Stimulated activated CD8-positive, alpha-beta memory T cell treated with anti-CD3 and anti-CD28 coated beads, Interleukin-2, amount 100 ng/mL, for 48 hours (primary cell): ENCODE data around the gene TTYH1.
"Not testable (repeated sequence)": the region's sequence is repeated elsewhere in the genome, so short reads cannot be mapped to it uniquely, and the experiment has no call there.

Experiments used
- DNase-seq, 2 donors: peaks; one replicate each; pipeline ENCODE4 v3.0.0-alpha.2; 2020; ENCODE audit warnings: low read depth in 2 of 2

TTYH1 gene

GRCh38 chr19:54460230-54461005 is 45.2 kb downstream of the TTYH1 start:
- DNase-seq: no peak

DNA sequence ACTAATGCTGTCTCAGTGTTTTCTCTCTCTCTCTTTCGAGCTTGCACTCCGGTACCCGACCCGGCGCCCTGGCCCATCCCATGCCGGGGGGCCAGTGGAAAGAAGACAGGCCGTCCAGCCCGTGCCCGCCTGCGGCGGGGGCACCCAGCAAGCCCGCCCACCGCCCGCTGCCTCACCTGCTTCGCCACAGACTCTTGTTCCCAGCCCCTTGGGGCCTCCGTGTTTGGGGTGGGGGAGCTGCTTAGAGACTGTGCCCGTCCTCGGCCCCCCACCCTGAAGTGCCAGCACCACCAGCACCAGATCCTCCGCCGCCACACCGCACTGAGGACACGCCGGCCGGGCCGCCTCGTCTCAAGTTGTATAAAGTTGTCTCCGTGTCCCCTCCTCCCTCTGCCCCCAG is 45.9 kb downstream of the TTYH1 start:
- DNase-seq: no peak

- no peak for DNase-seq
Observed at GRCh38 chr19:54461613-54462012, 46.3 kb downstream of the TTYH1 start.

- DNase-seq: no peak
Observed at GRCh38 chr19:54462047-54462654, 46.9 kb downstream of the TTYH1 start.

DNA sequence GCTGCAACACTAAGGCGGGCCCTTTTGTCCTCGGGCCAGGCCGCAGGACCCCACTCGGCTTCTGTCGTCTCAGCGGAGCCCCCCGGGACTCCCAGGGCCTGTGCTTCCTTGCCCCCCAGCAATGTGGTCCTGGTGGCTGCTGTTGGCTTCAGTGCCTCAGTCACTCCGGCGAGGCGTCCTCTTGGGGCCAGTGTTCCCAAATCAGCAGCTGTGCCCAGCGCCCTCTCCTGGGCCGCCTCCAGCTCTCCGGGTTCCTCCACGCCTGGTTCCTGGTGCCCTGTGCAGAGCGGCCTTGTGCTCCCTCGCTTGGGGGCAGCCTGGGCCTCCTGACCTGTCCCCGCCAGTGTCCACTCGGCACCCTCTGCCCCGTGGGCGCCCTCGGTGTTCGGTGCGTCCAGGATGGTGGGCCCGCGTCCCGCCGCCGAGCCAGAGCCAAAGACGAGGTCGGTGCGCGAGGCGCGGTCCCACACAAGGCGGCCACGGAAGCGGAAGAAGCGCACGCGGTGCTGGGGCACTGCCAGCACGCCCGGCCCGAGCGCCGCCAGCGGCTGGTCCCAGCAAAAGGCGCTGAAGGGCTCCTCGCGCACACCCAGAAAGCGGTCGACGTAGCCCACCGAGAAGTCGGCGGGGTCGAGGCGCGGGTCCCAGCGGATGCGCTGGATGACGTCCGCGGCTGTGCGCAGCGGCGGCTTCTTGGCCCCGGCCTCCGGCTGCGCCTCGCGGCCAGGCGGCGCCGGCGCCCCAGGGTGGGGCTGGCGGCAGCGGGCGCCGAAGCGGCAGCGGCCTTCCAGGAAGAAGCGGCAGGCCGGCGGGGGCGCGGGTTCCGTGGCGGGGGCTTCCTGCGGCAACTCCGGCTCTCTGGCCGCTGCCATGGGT is 47.6 kb downstream of the TTYH1 start:
- DNase-seq: peak; percentile 37 to 48

- DNase-seq: peak; percentile 94 to 96
Observed at GRCh38 chr19:54463531-54464043, 48.3 kb downstream of the TTYH1 start, which contains the start of gene LENG9. Gene LENG9 (minus strand): TSS chr19:54463778. CDS start chr19:54463526, 252 bp downstream.

DNA sequence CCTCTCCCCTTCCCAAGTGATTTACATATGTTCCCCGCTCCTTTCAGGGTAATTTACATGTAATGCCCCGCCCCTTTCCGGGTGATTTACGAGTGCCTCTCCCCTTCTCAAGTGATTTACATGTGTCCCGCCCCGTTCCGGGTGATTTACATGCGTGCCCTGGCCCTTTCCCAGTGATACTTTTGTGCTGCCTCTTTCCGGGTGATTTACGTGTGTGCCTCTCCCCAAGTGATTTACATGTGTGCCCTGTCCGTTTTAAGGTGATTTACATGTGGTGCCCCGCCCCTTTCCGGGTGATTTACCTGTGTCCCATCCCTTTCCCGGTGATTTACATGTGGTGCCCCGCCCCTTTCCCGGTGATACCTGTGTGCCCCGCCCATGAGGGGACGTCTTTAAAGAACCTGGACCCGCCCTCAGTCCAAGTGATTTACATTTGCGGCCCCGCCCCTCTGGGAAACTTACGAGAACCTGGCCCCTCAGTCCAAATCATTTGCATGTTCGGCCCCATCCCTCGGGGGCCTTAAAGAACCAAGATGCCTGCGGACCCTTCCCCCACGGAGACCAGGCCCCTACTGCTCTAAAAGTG is 48.9 kb downstream of the TTYH1 start:
- peak; percentile 68 to 92 for DNase-seq

GRCh38 chr19:54464630-54465425 is 49.6 kb downstream of the TTYH1 start:
- DNase-seq: peak; percentile 77 to 81

DNA sequence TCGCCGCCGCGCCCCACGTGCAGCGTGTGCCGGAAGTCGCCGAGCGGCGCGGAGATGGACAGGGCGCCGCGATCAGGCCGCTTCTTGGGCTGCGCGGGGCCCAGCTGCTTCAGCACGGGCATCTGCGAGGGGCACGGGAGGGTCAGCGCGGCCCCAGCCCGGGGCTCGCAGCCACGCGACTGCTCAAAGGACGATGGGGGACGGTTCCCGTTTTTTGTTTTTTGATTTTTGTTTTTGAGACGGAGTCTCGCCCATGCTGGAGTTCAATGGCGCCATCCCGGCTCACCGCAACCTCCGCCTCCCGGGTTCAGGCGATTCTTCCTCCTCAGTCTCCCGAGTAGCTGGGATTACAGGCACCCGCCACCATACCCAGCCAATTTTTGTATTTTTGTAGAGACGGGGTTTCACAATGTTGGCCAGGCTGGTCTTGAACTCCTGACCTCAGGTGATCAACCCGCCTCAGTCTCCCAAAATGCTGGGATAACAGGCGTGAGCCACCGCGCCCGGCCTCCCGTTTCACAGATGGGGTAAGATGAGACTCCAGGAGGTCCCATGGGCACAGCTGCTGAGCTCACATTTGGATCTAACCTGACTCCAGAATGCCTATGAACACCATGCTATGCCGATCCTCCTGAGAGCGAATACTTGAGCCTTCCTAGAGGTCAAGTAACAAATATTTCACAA is 50.3 kb downstream of the TTYH1 start:
- no peak for DNase-seq

GRCh38 chr19:54466110-54466480 is 50.8 kb downstream of the TTYH1 start:
- DNase-seq: not testable (repeated sequence)

- no peak for DNase-seq
Observed at GRCh38 chr19:54469496-54469934, 54.3 kb downstream of the TTYH1 start.

- no peak for DNase-seq
Observed at GRCh38 chr19:54470276-54470887, 55.1 kb downstream of the TTYH1 start.

- no peak for DNase-seq
Observed at GRCh38 chr19:54470991-54471782, 55.9 kb downstream of the TTYH1 start.

DNA sequence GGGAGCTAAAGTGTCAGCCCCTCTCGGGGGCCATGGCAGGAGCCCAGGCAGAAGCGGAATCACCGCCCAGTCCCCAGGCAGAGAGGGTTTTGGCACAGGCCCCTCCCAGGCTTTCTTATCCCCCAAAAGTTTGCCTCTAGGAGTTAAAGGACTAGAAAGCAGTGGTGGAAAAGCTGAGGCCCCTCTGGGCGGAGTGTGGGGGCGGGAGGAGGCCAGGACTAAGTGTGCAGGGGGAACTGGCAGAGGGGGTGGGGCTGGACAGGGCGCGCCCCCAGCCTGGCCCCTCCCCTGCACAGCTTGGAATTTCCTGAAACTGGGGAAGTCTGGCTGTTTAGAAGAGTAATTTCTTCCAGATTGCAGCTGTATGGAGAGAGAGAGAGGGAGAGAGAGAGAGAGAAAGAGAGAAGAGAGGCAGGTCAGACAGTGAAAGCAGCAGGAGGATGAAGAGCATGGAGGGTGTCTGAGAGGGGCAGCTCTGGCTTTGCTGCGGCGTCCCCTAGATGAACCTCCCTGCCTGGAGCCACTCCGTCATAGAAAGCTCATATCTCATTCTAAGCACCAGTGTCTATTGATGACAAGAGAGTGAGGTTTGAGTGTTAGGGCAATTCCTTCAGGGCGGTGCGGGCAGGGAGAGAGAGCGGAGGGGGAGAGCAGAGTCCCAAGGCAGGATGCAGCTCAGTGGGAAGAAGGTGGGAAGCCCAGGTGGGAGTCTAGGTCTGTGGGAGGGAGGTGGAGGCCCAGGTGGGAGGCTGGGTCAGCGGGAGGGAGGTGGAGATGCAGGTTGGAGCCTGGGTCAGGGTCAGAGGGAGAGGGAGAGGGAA is 58.0 kb downstream of the TTYH1 start, which contains the start of gene CDC42EP5:
Gene CDC42EP5, minus strand, starts transcription at position 226 of the 821 bp plus-strand sequence. CDS start 7,749 bp downstream, outside the sequence.
- no peak for DNase-seq

GRCh38 chr19:54473892-54474372 is 58.7 kb downstream of the TTYH1 start:
- DNase-seq: no peak

DNA sequence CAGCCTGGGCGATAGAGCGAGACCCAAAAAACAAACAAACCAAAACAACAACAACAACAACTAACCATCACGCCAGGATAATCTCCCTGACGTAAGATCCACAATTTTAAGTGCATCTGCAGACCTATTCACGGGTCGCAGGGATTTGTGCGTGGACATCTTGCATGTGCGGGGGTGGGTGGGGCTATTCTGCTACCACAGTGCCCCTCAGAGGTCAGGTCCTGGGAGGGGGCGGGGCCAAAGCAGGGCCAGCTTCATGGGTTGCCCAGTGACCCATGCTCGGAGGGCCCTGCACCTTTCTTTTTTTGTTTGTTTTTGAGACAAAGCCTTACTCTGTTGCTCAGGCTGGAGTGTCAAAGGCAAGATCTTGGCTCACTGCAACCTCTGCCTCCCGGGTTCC is 60.4 kb downstream of the TTYH1 start:
- no peak for DNase-seq

DNA sequence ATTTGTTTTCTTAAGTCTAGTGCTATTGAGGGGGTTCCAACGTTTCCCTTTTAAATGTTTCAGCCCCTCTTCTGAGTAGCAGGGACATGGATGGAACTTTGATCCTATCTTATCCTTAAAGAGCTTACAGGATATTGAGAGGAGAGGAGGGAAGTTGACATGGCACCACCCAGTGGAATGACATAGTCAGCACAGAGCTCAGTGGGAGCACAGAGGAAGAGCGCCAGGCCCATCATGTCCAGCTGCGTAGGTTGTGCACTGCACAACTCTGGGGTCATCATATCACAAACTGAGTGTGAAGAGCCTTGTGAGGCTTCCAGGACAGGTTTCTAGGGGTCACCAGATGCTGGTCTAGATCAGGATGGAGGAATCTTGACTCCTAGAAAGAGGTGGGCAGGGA is 62.4 kb downstream of the TTYH1 start:
- no peak for DNase-seq
